GM12878 (cell line): ENCODE results near the gene FSIP1.

Experiments
- CEBPB ChIP-seq, 2 experiments: fragments of 150-350 bp in 1 of 2; IDR thresholded peaks; 2 replicates each; pipeline ENCODE4 v1.6.1; 2012 to 2014; ENCODE audit warnings: low read depth in 2 of 2, low read length in 2 of 2, borderline replicate concordance in 1 of 2, inconsistent platforms in 1 of 2
- EZH2 ChIP-seq: IDR thresholded peaks from 2 replicates; pipeline ENCODE4 v1.6.1; 2012; ENCODE audit warnings: low read depth, mild to moderate bottlenecking, control low read depth, inconsistent platforms, low read length, borderline replicate concordance; ENCODE audit not compliant: control insufficient read depth
- MLLT1 ChIP-seq: fragments of 450-650 bp; IDR thresholded peaks from 2 replicates; pipeline ENCODE4 v1.6.1; 2016; ENCODE audit warnings: mild to moderate bottlenecking
- MTA2 ChIP-seq: fragments of 450-650 bp; IDR thresholded peaks from 2 replicates; pipeline ENCODE4 v1.6.1; 2016; ENCODE audit warnings: low read depth, mild to moderate bottlenecking, moderate library complexity
- SMAD1 ChIP-seq: fragments of 450-650 bp; IDR thresholded peaks from 2 replicates; pipeline ENCODE4 v1.6.1; 2018; ENCODE audit warnings: mild to moderate bottlenecking, low read depth; ENCODE audit not compliant: partially characterized antibody
- TAF1 ChIP-seq: IDR thresholded peaks from 2 replicates; pipeline ENCODE4 v1.6.1; 2011; ENCODE audit warnings: mild to moderate bottlenecking, low read depth, low read length, borderline replicate concordance
- TF ChIP-seq, protein P1 (sequence below): IDR thresholded peaks from 2 replicates; pipeline ENCODE4 v1.6.1; 2012; ENCODE audit warnings: mild to moderate bottlenecking, low read depth, low read length

DNA sequence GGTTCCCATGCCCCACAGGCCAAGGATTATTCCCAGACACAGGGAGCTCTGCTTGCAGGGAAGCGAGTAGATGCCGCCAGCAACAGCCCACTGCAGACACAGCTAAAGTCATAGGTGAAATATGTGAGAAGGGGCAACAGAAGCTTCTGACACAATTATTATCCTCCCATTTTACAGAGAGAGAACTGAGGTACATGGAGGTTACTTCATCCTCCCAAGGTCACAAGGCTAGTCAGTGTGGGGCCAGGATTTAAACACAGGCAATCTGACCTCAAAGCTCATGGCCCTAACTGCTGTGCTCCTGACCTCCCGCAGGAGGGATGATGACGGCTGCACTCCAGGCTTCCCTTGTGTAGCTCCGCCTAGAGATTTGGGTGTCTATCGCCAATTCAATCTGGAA is 15.7 kb upstream of the FSIP1 start:
- TF ChIP-seq MTA2: no peak
- no peak for TF ChIP-seq TAF1
- no peak for TF ChIP-seq MLLT1
- no peak for TF ChIP-seq SMAD1
- TF ChIP-seq CEBPB (IDR thresholded peaks at IDR 0.05; ENCODE audit: borderline replicate concordance in 1 of 2, low read depth in 2 of 2, low read length in 2 of 2): no peak
- TF ChIP-seq, protein P1, sequence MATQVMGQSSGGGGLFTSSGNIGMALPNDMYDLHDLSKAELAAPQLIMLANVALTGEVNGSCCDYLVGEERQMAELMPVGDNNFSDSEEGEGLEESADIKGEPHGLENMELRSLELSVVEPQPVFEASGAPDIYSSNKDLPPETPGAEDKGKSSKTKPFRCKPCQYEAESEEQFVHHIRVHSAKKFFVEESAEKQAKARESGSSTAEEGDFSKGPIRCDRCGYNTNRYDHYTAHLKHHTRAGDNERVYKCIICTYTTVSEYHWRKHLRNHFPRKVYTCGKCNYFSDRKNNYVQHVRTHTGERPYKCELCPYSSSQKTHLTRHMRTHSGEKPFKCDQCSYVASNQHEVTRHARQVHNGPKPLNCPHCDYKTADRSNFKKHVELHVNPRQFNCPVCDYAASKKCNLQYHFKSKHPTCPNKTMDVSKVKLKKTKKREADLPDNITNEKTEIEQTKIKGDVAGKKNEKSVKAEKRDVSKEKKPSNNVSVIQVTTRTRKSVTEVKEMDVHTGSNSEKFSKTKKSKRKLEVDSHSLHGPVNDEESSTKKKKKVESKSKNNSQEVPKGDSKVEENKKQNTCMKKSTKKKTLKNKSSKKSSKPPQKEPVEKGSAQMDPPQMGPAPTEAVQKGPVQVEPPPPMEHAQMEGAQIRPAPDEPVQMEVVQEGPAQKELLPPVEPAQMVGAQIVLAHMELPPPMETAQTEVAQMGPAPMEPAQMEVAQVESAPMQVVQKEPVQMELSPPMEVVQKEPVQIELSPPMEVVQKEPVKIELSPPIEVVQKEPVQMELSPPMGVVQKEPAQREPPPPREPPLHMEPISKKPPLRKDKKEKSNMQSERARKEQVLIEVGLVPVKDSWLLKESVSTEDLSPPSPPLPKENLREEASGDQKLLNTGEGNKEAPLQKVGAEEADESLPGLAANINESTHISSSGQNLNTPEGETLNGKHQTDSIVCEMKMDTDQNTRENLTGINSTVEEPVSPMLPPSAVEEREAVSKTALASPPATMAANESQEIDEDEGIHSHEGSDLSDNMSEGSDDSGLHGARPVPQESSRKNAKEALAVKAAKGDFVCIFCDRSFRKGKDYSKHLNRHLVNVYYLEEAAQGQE: no peak
- TF ChIP-seq EZH2: no peak
